ENCODE measurements around the gene ELMO1.

ELMO1 gene

DNA sequence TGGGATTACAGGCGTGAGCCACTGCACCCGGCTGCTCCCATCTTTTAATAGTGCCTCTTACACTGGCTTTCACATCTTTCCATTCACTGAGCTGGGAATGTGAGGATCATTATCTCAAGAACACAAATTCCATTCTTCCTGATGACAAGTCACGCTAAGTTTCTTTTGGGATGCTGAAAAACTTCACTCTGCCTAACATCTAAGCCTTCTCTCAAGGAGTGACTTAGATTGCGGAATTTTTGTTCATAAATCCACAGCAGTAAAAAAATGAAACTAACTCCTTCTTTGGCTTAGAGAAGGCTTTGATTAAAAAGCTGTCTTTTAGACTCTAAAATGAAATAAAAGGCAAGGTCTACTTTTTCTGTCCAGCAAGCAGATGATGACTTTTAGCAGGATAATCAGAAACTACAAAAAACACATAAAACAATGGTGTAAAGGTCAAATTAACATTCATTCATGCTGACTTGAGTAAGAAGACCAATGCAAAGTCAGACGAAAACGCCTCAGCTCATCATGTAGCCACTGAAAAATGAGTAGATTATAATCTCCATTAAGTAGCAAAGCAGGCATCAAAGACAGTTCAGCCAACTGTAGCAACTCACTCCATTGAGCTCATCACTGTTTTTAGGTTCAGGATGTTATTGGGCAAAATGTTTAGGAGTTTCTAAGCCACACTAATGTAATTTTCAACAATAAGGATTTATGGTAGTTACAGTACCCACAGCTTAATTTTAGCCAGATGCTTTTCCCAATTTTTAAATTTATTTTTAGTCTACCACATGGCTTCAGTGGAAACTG is 178.8 kb downstream of the ELMO1 start:
- TF ChIP-seq, protein P1, sequence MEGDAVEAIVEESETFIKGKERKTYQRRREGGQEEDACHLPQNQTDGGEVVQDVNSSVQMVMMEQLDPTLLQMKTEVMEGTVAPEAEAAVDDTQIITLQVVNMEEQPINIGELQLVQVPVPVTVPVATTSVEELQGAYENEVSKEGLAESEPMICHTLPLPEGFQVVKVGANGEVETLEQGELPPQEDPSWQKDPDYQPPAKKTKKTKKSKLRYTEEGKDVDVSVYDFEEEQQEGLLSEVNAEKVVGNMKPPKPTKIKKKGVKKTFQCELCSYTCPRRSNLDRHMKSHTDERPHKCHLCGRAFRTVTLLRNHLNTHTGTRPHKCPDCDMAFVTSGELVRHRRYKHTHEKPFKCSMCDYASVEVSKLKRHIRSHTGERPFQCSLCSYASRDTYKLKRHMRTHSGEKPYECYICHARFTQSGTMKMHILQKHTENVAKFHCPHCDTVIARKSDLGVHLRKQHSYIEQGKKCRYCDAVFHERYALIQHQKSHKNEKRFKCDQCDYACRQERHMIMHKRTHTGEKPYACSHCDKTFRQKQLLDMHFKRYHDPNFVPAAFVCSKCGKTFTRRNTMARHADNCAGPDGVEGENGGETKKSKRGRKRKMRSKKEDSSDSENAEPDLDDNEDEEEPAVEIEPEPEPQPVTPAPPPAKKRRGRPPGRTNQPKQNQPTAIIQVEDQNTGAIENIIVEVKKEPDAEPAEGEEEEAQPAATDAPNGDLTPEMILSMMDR (conservative IDR thresholded peaks at IDR 0.05; ENCODE audit: low read length), result no peak
- no peak overlapping the region for H3K4me3 ChIP-seq (ENCODE audit: low read length)
- DNase-seq (ENCODE audit: low read depth), result no peak

DNA sequence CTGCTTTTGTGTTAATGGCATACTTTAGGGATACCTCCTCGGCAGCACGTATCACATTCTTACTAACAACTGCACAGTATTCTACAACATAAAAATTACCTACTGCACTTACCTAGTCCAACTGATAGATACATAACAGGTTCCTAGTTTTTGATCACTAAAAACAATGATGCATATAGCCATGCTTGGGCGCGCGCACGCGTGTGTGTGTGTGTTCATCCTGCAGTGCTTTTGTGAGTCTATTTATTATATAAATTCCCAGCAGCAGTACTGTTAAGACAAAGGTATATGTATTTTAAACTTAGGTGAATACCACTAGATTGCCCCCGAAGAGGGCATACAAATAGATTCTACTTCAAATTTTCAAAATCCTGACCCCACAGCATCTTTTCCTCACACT is 181.4 kb downstream of the ELMO1 start:
- H3K4me3 ChIP-seq (ENCODE audit: low read length), result no peak overlapping the region
- no peak for DNase-seq (ENCODE audit: low read depth)
- TF ChIP-seq, protein P1 (conservative IDR thresholded peaks at IDR 0.05; ENCODE audit: low read length), result no peak

DNA sequence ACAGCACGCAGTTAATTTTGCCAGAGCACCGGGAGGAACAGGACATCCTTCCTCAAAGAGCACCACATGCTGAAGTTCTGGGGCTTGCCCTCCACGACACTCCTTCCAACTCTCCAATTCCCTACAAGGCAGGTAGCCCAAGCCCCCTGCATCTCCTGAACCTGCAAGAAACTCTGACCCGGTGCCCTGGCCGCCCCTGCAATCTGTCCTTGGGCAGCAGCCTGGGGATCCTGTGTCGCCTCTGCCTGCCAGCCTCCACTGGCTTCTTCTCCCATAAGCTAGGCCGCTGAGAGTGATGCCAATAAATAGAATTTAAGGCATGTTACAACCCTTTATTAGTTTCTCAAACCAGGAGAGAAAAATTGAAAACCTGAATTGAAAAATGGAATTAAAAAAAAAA is 182.8 kb downstream of the ELMO1 start:
- TF ChIP-seq, protein P1 (conservative IDR thresholded peaks at IDR 0.05; ENCODE audit: low read length), result no peak
- no peak overlapping the region for H3K4me3 ChIP-seq (ENCODE audit: low read length)
- no peak for DNase-seq (ENCODE audit: low read depth)

DNA sequence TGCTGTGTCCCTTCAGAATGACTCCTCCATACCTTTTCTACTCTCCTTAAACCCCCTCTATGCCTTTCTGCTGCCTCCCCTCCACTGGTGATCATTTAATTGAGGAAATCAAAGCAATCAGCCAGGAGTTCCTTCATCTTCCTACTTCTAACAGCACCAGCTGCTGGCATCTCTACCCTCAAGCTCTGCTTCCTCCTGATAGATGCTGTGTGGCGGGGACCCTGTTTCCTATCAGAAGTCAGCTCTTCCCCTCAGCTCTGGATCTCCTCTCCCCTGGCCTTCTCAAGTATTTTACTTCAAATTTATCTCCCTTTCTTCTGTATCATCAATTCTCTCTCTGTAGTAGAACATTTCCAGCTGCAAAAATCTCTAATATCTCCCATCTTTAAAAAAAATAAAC is 183.7 kb downstream of the ELMO1 start:
- no peak overlapping the region for H3K4me3 ChIP-seq (ENCODE audit: low read length)
- no peak for DNase-seq (ENCODE audit: low read depth)
- TF ChIP-seq, protein P1 (conservative IDR thresholded peaks at IDR 0.05; ENCODE audit: low read length), result no peak

DNA sequence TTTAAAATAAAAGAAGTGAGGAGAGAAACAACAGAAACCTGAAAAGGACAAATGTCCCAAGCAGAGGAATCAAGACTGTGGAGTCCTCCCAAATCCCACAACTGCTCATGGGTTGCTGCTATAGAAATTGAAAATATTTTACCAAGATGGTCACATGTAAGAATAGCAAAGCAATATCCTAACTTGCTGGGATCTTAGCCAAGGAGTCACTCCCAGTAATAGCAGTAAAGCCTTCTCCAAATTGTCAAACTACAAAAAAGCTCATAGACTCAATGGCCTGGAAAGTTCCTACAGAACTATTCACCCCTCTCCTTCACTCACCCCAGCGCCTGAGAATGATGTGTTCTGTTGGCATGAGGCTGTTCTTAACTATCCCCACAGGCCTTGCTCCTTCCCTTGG is 186.5 kb downstream of the ELMO1 start:
- DNase-seq (ENCODE audit: low read depth), result no peak
- TF ChIP-seq, protein P1 (conservative IDR thresholded peaks at IDR 0.05; ENCODE audit: low read length), result no peak
- no peak overlapping the region for H3K4me3 ChIP-seq (ENCODE audit: low read length)

DNA sequence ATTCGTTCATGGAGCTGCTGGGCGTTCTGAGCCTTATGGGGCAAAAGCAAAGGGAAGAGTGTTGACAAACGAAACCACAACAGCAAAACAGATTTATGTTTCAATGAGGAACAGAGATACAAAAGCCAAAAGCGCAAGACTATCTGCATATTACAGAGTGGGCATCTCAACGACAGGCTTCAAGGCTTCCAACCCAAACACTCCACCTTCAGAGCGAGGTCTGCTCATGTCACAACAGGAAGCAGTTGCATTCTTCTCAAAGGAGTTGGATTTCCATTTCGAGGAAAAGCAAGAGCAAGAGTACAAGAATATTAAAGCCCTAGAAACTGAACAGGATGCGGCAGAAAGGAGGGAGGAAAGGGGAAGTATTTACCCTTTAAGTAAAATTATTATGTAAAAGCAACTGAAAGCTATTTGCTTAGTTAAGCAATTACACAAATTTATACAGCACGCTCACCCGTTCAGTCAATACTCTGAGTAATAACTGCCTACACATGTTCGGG is 189.3 kb downstream of the ELMO1 start:
- TF ChIP-seq, protein P1 (conservative IDR thresholded peaks at IDR 0.05; ENCODE audit: low read length), result no peak
- H3K4me3 ChIP-seq (ENCODE audit: low read length), result no peak overlapping the region
- DNase-seq (ENCODE audit: low read depth), result no peak

DNA sequence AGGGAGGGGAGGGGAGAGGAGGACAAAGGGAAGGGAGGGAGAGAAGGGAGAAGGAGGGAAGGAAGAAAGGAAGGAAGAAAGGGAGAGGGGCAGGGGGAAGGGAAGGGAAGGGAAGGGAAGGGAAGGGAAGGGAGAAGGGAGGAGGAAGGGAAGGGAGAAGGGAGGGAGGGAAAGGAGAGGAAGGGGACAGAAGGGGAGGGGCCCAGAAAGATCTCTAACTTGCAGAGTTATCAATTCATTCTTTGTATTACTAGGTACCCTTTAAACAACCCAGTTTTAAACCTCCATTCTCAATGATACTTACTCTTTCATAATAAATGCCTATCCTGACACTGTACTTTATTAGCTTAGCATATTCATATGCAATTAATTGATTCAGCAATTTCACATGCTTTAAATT is 192.0 kb downstream of the ELMO1 start:
- TF ChIP-seq, protein P1 (conservative IDR thresholded peaks at IDR 0.05; ENCODE audit: low read length), result no peak
- no peak for DNase-seq (ENCODE audit: low read depth)
- H3K4me3 ChIP-seq (ENCODE audit: low read length), result no peak overlapping the region

Data from AG10803 (cell line).